SK-N-SH (cell line): ENCODE measurements around the gene THSD7A.

Source experiments
- EP300 ChIP-seq, 2 experiments: IDR thresholded peaks; 2 replicates each; pipeline versions ENCODE4 v1.4.0 to v1.6.1; 2012; ENCODE audit warnings: borderline replicate concordance in 1 of 2, low read depth in 1 of 2, low read length in 1 of 2
- IRF3 ChIP-seq: fragments of 150-350 bp; IDR thresholded peaks from 2 replicates; pipeline ENCODE4 v1.6.1; 2016; ENCODE audit warnings: mild to moderate bottlenecking, low read depth, low read length
- JUND ChIP-seq: IDR thresholded peaks from 2 replicates; pipeline ENCODE4 v1.4.0; 2012
- MXI1 ChIP-seq: IDR thresholded peaks from 2 replicates; pipeline ENCODE4 v1.6.1; 2012; ENCODE audit warnings: mild to moderate bottlenecking, low read depth, low read length, improper control_type of control experiment
- POLR2AphosphoS5 ChIP-seq: IDR thresholded peaks from 2 replicates; pipeline ENCODE4 v1.6.1; 2012; ENCODE audit warnings: low read depth, low read length
- RAD21 ChIP-seq: IDR thresholded peaks from 2 replicates; pipeline ENCODE4 v1.6.1; 2012; ENCODE audit warnings: mild to moderate bottlenecking, low read length
- RCOR1 ChIP-seq: fragments of 150-350 bp; IDR thresholded peaks from 2 replicates; pipeline ENCODE4 v1.6.1; 2017; ENCODE audit warnings: antibody characterized with exemption, low read length
- USF2 ChIP-seq: fragments of 150-350 bp; IDR thresholded peaks from 2 replicates; pipeline ENCODE4 v1.6.1; 2017; ENCODE audit warnings: antibody characterized with exemption, low read length, low read depth, borderline replicate concordance
- YY1 ChIP-seq: IDR thresholded peaks from 2 replicates; pipeline ENCODE4 v1.4.0; 2012; ENCODE audit warnings: low read depth, mild to moderate bottlenecking
- TF ChIP-seq, protein P1 (sequence below): fragments of 200-600 bp; sonication (generic); IDR thresholded peaks from 2 replicates; pipeline ENCODE4 v1.6.1; 2017; ENCODE audit warnings: antibody characterized with exemption, mild to moderate bottlenecking, moderate library complexity
- TF ChIP-seq, protein P2 (sequence below): IDR thresholded peaks from 2 replicates; pipeline ENCODE4 v1.4.0; 2012; ENCODE audit warnings: low read depth, borderline replicate concordance

DNA sequence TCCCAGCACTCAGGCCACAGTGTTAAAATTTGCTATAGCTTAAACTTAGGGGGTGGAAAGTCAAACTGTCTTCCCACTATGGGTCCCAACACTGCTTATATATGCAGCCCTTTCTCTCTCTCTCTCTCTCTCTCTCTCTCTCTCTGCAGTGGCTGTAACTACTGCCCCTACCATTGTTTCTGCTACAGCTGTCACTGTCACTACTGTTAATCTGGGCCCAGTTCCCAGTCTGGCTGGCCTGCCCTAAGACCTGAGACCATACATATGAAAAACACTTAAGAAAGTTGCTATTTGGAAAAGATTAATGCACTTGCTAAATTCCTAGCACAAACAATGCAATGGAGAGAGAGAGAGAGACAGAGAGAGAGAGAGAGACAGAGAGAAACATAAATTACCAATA, 78.6 kb downstream of the THSD7A start:
- TF ChIP-seq, protein P1, sequence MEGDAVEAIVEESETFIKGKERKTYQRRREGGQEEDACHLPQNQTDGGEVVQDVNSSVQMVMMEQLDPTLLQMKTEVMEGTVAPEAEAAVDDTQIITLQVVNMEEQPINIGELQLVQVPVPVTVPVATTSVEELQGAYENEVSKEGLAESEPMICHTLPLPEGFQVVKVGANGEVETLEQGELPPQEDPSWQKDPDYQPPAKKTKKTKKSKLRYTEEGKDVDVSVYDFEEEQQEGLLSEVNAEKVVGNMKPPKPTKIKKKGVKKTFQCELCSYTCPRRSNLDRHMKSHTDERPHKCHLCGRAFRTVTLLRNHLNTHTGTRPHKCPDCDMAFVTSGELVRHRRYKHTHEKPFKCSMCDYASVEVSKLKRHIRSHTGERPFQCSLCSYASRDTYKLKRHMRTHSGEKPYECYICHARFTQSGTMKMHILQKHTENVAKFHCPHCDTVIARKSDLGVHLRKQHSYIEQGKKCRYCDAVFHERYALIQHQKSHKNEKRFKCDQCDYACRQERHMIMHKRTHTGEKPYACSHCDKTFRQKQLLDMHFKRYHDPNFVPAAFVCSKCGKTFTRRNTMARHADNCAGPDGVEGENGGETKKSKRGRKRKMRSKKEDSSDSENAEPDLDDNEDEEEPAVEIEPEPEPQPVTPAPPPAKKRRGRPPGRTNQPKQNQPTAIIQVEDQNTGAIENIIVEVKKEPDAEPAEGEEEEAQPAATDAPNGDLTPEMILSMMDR, result no peak
- TF ChIP-seq POLR2AphosphoS5, result no peak
- TF ChIP-seq, protein P2, sequence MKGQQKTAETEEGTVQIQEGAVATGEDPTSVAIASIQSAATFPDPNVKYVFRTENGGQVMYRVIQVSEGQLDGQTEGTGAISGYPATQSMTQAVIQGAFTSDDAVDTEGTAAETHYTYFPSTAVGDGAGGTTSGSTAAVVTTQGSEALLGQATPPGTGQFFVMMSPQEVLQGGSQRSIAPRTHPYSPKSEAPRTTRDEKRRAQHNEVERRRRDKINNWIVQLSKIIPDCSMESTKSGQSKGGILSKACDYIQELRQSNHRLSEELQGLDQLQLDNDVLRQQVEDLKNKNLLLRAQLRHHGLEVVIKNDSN, result no peak
- TF ChIP-seq RCOR1, result no peak
- TF ChIP-seq IRF3, result no peak
- no peak; the same call in 1 of the 2 replicates for TF ChIP-seq MXI1
- TF ChIP-seq EP300 (IDR thresholded peaks at IDR 0.05; ENCODE audit: borderline replicate concordance in 1 of 2, low read depth in 1 of 2, low read length in 1 of 2), result no peak
- no peak for TF ChIP-seq JUND
- TF ChIP-seq USF2, result no peak
- no peak for TF ChIP-seq RAD21
- no peak for TF ChIP-seq YY1
